ENCODE results near the gene PNPLA7. TPM values are rescaled to one million over a fixed set of nuclear protein-coding genes. Genes with fewer than 3 reads are reported as not detected.

Gene PNPLA7
- total and polyA plus RNA-seq, 9 donors, result 2.2 to 29.3 (median 13.0) TPM

- whole genome bisulfite sequencing, 3 donors, result 73 to 78% (median 77%) methylated on average over 20 of the region's 20 CpGs
- no peak for DNase-seq
- Histone ChIP-seq H3K9me3 (no peaks in the 10 kb centered on the region), H3K27ac (no peak overlapping the region), H3K27me3 (no peaks in the 10 kb centered on the region), H3K36me3 (no peaks in the 10 kb centered on the region), H3K4me3 (no peak overlapping the region), H3K4me1 (ENCODE audit: insufficient read depth) (peaks cover 4% of the 10 kb centered on the region)
- TF ChIP-seq EP300 (IDR thresholded peaks at IDR 0.05) (no peak), POLR2A (IDR thresholded peaks at IDR 0.05) (no peak)
- TF ChIP-seq, protein P1, sequence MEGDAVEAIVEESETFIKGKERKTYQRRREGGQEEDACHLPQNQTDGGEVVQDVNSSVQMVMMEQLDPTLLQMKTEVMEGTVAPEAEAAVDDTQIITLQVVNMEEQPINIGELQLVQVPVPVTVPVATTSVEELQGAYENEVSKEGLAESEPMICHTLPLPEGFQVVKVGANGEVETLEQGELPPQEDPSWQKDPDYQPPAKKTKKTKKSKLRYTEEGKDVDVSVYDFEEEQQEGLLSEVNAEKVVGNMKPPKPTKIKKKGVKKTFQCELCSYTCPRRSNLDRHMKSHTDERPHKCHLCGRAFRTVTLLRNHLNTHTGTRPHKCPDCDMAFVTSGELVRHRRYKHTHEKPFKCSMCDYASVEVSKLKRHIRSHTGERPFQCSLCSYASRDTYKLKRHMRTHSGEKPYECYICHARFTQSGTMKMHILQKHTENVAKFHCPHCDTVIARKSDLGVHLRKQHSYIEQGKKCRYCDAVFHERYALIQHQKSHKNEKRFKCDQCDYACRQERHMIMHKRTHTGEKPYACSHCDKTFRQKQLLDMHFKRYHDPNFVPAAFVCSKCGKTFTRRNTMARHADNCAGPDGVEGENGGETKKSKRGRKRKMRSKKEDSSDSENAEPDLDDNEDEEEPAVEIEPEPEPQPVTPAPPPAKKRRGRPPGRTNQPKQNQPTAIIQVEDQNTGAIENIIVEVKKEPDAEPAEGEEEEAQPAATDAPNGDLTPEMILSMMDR (IDR thresholded peaks at IDR 0.05), result no peak
- intact Hi-C loops (cut with DNase I), result no loop called here
Observed at GRCh38 chr9:137582286-137582860, 32.2 kb upstream of the PNPLA7 start.

DNA sequence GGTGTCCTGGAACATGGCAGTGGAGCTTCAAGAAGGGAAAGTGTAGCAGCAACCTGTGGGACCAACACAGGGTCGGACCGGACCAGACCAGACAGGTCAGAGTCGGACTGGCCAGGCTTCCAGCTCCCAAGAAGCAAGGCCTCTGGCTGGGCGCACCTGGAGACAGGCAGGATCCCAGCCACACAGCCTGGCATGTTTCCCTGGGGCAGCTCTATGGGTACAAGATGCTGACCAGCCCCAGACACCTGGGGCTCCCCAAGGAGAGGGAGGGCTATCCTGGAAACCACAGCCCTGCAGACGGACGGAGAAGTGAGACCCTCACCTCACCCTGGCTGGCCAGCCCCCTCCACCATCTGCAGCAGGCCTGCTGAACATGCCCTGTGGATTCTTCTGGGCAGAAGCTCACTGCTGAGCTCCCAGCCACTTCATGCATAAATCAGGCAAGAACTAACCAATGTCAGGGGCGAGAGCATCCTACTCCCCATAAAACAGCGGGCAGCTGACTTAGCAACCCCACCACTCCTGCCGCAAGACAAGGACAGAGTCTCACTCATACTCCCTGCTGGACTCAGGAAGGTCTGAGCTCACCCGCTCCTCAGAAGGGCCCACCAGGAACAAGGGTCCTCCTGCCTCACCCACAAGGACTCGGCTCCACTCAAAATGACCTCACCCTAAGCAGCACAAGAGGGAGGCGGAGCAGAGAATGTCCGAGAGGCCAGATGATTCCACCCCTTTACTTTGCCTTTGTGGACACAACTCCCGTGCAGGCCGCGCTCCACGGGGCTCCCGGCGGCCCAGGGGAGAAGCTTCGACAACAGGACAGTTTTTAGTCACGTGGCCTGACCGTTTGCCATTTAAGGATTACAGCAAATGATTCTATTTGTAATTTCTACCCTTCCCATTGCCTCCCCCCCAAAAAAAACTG, 31.4 kb upstream of the PNPLA7 start:
- TF ChIP-seq EP300 (IDR thresholded peaks at IDR 0.05) (no peak), POLR2A (IDR thresholded peaks at IDR 0.05) (no peak)
- TF ChIP-seq, protein P1 (IDR thresholded peaks at IDR 0.05), result no peak
- no peaks in the 10 kb centered on the region for H3K27me3 ChIP-seq
- no peak overlapping the region for H3K27ac ChIP-seq
- 83 to 88% (median 87%) methylated on average over 19 to 22 of the region's 22 CpGs for WGBS, 3 donors
- no peaks in the 10 kb centered on the region for H3K9me3 ChIP-seq
- H3K4me1 ChIP-seq (ENCODE audit: insufficient read depth), result peaks cover 4% of the 10 kb centered on the region
- no peaks in the 10 kb centered on the region for H3K36me3 ChIP-seq
- DNase-seq, result no peak
- no peak overlapping the region for H3K4me3 ChIP-seq
- intact Hi-C loops (cut with DNase I), result no loop called here

GRCh38 chr9:137580954-137581322, 30.7 kb upstream of the PNPLA7 start:
- TF ChIP-seq, protein P1 (IDR thresholded peaks at IDR 0.05), result no peak
- no peak for TF ChIP-seq POLR2A (IDR thresholded peaks at IDR 0.05)
- no peak for TF ChIP-seq EP300 (IDR thresholded peaks at IDR 0.05)
- no peaks in the 10 kb centered on the region for H3K36me3 ChIP-seq
- 90 to 95% (median 94%) methylated on average over 4 of the region's 4 CpGs for WGBS, 3 donors

DNA sequence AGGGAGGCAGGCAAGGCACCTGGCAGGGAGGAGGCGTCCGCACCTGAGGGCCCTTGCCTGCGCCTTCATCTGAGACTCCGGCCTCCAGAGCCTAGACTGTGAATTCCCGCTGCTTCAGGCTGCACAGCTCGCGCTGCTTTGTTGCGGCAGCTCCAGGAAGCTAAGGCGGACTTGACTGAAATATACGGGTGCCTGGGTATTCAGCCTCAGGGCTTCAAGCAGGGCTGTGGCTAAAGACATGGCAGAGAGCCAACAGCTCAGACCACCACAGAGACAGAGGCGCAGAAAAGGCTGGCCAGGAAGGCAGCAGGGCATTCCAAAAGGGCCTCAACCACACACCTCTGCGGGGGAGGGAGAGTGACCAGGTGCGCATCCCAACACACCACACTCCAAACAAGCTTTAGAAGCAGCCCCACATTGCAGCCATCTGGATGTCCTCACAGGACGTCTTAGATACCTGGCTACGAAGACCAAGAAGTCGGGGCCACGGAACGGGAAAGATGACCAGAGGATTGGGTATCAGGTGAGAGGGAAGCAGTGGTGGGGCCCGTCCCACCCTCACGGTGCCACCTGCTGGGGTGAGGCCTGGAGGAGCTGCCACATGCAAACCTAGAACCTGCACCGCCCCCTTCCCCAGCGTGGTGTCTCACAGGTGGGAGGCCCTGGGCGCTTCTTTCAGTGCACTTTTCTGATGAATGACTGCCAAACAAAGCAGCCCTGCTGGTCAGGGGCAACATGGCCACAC, 30.2 kb upstream of the PNPLA7 start:
- no peaks in the 10 kb centered on the region for H3K27me3 ChIP-seq
- intact Hi-C loops (cut with DNase I), result no loop called here
- WGBS, 3 donors, result 87 to 90% (median 89%) methylated on average over 19 to 23 of the region's 23 CpGs
- H3K36me3 ChIP-seq, result no peaks in the 10 kb centered on the region
- H3K27ac ChIP-seq, result no peak overlapping the region
- DNase-seq, result no peak
- H3K4me3 ChIP-seq, result no peak overlapping the region
- no peaks in the 10 kb centered on the region for H3K9me3 ChIP-seq
- TF ChIP-seq EP300 (IDR thresholded peaks at IDR 0.05), result no peak
- TF ChIP-seq, protein P1 (IDR thresholded peaks at IDR 0.05), result no peak
- TF ChIP-seq POLR2A (IDR thresholded peaks at IDR 0.05), result no peak
- H3K4me1 ChIP-seq (ENCODE audit: insufficient read depth), result peaks cover 4% of the 10 kb centered on the region

More at GRCh38 chr9:137580954-137581322, 30.7 kb upstream of the PNPLA7 start:
- Histone ChIP-seq H3K27me3 (no peaks in the 10 kb centered on the region), H3K9me3 (no peaks in the 10 kb centered on the region), H3K4me1 (ENCODE audit: insufficient read depth) (peaks cover 4% of the 10 kb centered on the region), H3K4me3 (no peak overlapping the region), H3K27ac (no peak overlapping the region)
- no peak for DNase-seq
- intact Hi-C loops (cut with DNase I), result no loop called here
